ENCODE results near the gene BTBD16.

BTBD16 gene

GRCh38 chr10:122386514-122386913, 115.4 kb downstream of the BTBD16 start:
- POLR2A ChIA-PET, result no interaction called here
- CTCF ChIA-PET, result interaction anchor here (0.5 to 1.8 kb wide), 3 partner anchors 9 to 49 kb away, joined by 3 to 4 read pairs (median 4); no protein-coding TSS in a partner anchor
- no peak overlapping the region for H3K4me3 ChIP-seq (ENCODE audit: low read depth, low read length)
- DNase-seq (ENCODE audit: low read depth, low spot score), result no peak
- TF ChIP-seq CTCF (IDR thresholded peaks at IDR 0.05; ENCODE audit: insufficient read depth, low read length, missing control alignments), result no peak

DNA sequence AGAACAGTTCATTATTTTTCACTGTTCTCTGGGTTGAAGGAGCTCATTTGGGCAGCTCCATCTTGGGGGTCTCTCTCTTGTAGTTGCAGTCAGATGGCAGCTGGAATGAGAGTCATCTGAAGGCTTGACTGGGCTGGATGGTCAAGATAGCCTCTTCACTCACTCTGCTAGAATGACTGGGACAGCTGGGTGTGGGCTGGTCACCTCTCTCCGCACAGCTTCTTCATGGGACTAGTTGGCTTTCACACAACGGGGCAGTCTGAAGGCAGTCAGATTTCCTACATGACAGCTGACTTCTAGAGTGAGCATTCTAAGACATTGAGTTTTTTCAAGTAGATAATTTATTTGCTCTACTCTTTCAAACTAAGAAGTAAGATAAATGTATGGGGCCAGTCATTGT, 116.5 kb downstream of the BTBD16 start:
- DNase-seq (ENCODE audit: low read depth, low spot score), result no peak
- CTCF ChIA-PET, result interaction anchor here (1.6 to 1.8 kb wide), 2 partner anchors 10 to 48 kb away, joined by 4 read pairs; no protein-coding TSS in a partner anchor
- POLR2A ChIA-PET, result no interaction called here
- H3K4me3 ChIP-seq (ENCODE audit: low read depth, low read length), result no peak overlapping the region
- TF ChIP-seq CTCF (IDR thresholded peaks at IDR 0.05; ENCODE audit: insufficient read depth, low read length, missing control alignments), result no peak
